GM19467 (cell line): Measurements from ENCODE around the gene TPBGL.
A peak's percentile ranks its signal among the peaks of the same experiment; 100 is the strongest.

Experiments used
- ATAC-seq: cut with Tn5 transposase; IDR thresholded peaks from one replicate; pipeline ENCODE4 v1.9.1; 2021; ENCODE audit warnings: mild to moderate bottlenecking, moderate library complexity; ENCODE audit not compliant: unreplicated experiment

TPBGL gene

GRCh38 chr11:75240311-75241035 is at the start of gene TPBGL:
Gene TPBGL (plus strand): TSS chr11:75240774. CDS start chr11:75241050, 276 bp downstream.
- ATAC-seq, result no peak

- no peak for ATAC-seq
These were observed 49.2 kb upstream of the TPBGL start for GRCh38 chr11:75191330-75191717.

GRCh38 chr11:75193271-75193670 is 47.3 kb upstream of the TPBGL start:
- no peak for ATAC-seq

GRCh38 chr11:75193711-75194110 is 46.9 kb upstream of the TPBGL start:
- ATAC-seq, result no peak

- ATAC-seq, result no peak
These were observed 46.4 kb upstream of the TPBGL start for GRCh38 chr11:75194147-75194546.

- ATAC-seq, result no peak
These were observed 45.2 kb upstream of the TPBGL start for GRCh38 chr11:75195167-75195962.

- ATAC-seq, result no peak
These were observed 44.1 kb upstream of the TPBGL start for GRCh38 chr11:75196426-75196825.

DNA sequence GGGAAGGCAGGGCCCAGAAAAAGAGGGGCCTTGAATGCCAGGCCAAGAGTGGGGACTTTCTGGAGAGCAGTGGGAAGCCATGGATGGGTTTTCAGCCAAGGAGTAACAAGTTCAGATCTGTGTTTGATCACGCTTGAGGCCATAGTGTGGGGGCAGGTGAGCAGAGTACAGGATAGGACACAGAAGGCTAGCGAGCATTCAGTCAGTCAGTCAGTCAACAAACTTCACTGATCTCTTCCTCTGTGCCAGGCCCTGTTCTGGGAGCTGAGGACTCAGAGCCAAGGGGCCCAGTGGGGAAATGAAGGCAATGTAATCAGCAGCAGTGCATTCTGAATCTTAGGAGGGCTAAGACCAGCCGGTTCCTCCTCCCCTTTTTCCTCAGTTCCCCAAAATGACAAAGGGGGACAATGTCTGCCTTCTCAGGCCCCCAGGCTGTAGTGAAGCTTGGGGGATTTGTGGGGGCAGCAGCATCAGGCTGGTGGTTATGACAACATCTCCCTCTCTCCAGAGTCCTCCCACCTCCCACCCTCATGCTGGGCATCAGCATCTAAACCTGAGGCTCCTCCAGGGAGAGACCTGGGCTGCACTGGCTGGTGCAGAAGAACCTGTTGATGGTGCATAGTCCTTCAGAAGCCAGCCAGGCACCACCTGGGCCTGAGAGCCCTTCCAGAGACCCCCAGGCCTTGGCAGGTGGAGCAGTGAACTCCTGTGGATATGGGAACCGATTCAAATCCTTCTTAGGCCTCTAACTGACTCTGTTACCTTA is 42.9 kb upstream of the TPBGL start:
- ATAC-seq, result no peak

DNA sequence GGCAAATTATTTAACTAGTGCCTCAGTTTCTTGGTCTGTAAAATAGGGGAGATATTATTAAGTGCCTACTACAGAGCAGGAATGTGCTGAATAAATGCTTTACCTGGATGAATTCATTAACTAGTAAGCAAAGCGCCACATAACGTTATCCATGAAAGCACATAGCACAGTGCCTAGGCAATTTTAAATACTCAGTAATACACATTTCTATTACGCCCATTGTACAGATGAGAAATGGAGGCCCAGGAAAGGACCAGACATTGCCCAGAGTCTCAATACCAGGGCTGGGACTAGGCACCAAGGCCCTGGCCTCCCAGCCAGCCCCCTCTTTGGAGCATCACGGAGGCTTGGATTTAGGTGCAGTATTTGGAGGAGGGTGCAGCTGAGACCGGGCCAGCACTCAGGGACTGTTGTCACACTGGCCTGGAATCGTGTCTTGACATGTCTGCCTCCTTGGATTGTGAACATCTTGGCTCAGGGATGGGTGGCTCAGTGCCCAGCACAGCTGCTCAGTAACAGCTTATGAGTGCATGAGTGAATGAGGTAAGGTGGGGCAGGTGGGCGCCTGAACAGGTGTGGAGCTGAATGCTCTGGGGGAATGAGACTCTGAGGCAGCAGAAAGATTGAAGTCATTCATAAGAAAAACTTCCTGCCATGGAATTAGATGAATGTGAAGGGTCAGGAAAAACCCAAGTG is 42.1 kb upstream of the TPBGL start:
- no peak for ATAC-seq

DNA sequence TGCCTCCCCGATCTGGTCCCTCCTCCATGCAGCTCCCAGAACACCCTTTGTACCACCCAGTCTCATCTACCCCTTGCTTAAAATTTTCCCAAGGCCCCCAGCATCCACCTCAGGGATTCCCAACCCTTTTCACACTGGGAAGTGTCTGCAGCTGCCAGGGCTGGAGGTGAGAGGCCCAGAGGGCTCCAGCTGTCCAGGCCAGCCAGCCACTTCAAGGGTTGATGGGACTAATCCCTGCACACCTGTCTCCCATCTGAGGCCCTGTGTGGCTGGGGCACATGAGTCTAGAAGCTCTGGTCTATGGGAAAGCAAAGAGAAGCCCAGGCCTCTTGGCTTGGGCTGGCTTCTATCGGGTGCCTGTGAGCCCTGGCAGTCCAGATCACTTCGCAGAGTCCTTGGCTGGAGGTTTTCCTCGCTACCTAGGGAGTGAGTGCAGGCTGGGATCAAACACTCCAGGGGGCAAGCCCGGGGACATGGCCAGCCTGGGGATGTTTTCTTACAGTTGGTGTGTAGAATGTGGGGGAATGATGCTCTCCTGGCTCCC is 41.1 kb upstream of the TPBGL start:
- no peak for ATAC-seq

GRCh38 chr11:75200051-75200450 is 40.5 kb upstream of the TPBGL start:
- no peak for ATAC-seq

DNA sequence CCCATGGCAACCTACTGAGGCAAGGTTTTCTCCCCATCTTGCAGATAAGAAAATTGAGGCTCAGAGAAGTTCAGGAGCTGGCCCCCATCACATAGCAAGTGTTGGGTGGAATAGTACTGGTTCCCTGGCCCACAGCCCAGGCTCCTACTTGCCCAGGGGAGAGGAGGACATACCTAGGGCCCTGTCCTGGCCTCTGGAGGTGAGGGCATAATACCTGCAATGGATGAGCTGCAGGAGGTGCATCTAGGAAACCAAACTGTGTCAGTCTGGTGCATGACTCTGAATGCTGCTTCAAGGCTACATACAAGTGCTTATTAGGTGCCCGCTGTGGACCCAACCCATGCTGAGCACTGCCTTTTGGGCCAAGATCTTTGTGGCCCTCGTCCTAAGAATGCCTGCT is 40.0 kb upstream of the TPBGL start:
- ATAC-seq, result no peak

GRCh38 chr11:75201771-75202170 is 38.8 kb upstream of the TPBGL start:
- ATAC-seq, result no peak

DNA sequence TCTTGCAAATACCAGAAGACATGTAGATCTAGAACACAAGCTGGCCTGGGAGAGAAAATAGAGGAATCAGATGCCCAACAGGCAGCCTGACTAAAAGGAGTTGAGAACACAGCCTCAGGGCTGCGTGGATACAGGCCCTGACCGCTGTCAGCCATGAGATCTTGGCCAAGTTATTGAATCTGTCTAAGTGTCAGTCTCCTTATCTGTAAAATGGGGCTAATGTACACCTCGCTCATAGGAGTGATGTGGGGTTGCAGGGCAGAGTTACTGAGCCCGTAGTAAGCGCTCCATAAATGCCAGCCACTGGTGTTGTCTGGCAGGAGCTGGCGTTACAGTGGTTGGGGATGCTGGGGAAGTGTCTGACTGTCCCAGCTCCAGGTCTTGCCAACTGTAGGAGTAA is 38.4 kb upstream of the TPBGL start:
- no peak for ATAC-seq

DNA sequence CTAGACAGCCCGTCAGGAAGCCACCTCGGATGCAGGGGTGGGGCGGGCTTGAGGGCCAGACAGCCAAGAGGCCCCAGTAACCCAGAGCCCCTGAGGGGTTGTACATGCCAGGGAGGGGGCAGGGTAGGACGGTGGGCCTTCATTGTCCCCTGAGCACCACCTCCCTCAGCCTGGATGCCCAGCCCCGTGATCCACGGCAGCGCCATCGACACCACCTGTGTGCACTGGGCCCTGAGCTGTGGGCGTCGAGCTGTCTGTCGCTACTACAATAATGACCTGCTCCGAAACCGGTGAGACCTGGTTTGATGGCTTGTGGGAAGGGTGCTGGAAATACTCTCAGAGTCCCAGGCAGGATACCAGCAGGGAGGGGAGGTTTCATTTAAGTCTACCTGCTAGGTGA is 37.4 kb upstream of the TPBGL start:
- no peak for ATAC-seq

GRCh38 chr11:75203641-75204011 is 36.9 kb upstream of the TPBGL start:
- no peak for ATAC-seq

DNA sequence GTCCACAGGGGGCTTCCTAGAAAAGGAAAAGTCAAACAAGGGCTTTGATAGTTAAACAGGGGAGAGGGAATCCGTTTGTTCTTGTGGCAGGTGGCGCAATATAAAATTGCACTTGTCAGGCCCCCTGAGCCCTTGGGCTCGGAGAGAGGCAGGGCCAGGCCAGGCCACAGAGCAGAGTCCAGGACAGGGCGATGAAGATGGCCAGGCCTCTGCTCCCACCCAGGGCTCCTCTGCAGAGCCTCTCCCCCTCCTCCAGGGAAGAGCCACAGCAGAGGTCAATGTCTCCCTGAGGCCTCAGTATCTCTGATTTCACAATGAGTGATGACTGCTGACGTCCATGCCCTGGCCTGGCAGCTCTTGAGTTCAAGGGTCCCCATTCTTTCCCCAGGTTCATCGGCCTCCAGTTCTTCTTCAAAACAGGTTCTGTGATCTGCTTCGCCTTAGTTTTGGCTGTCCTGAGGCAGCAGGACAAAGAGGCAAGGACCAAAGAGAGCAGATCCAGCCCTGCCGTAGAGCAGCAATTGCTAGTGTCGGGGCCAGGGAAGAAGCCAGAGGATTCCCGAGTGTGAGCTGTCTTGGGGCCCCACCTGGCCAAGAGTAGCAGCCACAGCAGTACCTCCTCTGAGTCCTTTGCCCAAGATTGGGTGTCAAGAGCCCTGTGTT is 36.4 kb upstream of the TPBGL start:
- ATAC-seq, result no peak

DNA sequence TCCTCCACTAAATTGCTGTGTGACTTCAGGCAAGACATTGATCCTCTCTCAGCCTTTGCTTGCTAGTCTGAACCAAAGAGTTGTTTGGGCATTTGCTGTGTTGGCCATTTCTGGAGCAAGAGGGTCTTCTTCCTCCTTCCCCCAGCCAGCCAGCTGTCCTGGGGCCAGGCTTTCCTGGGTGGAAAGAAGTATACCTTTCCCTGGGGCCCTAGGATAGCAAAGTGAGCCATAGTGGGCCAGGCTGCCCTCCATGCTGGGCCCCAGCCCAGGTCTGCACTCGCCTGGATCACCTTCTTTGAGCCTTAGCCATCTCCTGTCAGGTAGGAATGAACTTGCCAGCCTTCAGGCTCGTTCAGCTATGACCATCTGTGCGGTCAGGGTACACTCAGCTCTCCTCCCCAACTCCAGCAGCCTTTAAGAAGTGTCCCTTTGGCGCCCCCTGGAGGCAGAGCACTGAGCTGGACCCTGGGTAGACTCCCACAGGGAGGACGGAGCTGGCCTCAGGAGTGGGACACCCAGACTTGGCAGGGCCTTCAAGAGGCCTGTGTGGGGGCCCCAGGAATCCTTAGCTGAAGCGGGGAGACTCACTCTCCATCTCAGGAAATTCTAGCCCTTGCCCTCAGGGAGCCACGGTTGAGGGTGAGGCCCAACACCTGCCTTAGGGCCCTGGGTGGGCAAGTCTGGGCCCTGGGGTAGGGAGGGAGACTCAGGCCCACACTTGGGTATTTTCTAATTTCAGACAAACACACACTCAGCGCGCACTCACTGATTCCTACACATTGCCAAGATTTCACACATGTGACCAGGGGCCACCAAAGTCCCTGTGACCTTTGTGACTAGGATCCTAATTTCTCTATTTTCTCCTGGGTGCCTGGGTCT is 35.6 kb upstream of the TPBGL start:
- ATAC-seq, result peak; percentile 84

- no peak for ATAC-seq
These were observed 35.0 kb upstream of the TPBGL start for GRCh38 chr11:75205564-75206020.
